Measurements from ENCODE around the gene ATXN2L. TPM values are rescaled to one million over a fixed set of nuclear protein-coding genes. Genes with fewer than 3 reads are reported as not detected.

ATXN2L gene
- total RNA-seq, 1 experiment from 2014 or later, result 264 TPM

DNA sequence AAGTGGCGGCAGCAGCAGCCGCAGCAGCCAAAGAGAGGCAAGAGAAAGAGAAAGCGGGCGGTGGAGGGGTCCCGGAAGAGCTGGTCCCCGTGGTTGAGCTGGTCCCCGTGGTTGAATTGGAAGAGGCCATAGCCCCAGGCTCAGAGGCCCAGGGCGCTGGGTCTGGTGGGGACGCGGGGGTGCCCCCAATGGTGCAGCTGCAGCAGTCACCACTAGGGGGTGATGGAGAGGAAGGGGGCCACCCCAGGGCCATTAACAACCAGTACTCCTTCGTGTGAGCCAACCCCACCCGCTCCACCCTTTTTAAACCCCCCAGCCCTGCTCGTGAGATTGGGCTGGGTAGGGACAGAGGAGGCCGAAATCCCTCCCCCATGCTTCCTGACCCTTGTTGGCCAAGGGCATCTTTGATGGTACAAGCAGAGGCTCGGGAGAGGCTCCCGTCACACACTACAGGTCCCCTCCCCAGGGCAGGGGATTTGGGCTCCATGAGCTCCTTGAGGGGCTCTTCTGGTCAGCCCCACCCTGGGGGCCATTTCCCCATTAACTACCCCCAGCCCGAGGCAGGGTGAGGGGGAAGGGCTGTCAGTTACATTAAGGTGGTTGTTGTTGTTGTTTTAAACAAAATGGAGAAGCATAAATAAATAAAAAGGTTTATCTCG is 50.9 kb downstream of the ATXN2L start:
- intact Hi-C loops (cut with micrococcal nuclease), result no loop called here
- ATAC-seq, result peak; percentile 81

DNA sequence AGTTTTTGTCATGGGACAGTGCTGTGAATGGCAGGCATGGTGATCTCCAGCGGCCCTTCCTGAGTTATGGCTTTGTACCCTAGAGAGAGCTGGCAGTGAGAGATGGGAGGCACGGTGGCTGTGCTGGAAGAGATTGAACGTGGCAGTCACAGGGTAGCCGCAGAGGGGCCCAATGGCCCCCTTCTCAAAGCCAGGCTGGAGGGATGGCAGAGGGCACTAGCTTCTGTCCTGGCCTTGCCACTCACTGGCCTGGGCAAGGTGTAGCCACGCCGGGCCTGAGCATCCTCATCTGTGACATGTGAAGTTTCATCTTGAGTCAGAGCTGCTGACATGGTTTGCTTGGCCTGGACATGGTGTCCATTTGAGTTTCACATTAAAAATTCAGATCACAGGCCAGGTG is 51.6 kb downstream of the ATXN2L start:
- Histone ChIP-seq H3K27ac (ENCODE audit: low read depth, low read length) (no peak overlapping the region), H3K4me3 (replicated peaks in 1 of 2; ENCODE audit: low read depth in 1 of 2, low read length in 2 of 2) (no peak overlapping the region), H2AFZ (ENCODE audit: low read depth, low read length, poor library complexity, severe bottlenecking) (no peak overlapping the region), H3K4me2 (ENCODE audit: low read length) (no peak overlapping the region), H3K9me2 (ENCODE audit: insufficient read depth) (no peaks in the 10 kb centered on the region), H3K27me3 (ENCODE audit: insufficient read depth, low read length) (no peaks in the 10 kb centered on the region), H3K36me3 (ENCODE audit: control insufficient read depth in 1 of 2, insufficient read depth in 2 of 2, low read length in 2 of 2) (peaks cover 15 to 18% of the 10 kb centered on the region in 2 experiments), H3K4me1 (ENCODE audit: control insufficient read depth in 1 of 2, insufficient read depth in 2 of 2, low read length in 2 of 2) (peaks cover 5 to 10% of the 10 kb centered on the region in 2 experiments; a peak in 2 of 4 replicates), H3K79me2 (ENCODE audit: insufficient read depth, low read length) (no peaks in the 10 kb centered on the region; the same call in 1 of the 2 replicates), H3K9ac (ENCODE audit: low read length) (no peak overlapping the region), H4K20me1 (ENCODE audit: insufficient read depth) (no peaks in the 10 kb centered on the region), H3K9me3 (ENCODE audit: control insufficient read depth in 1 of 2, insufficient read depth in 1 of 2, low read depth in 1 of 2, low read length in 2 of 2) (no peaks in the 10 kb centered on the region)
- intact Hi-C loops (cut with micrococcal nuclease), result no loop called here
- DNase-seq (ENCODE audit: low read depth, low spot score) (no peak), ATAC-seq (no peak)
- no TSS peak for BruUV-seq (replicated peaks)
- POLR2A ChIA-PET, result no interaction called here
- CTCF ChIA-PET, result interaction anchor here (0.9 kb wide), 1 partner anchor 10 kb away, joined by 4 read pairs; the partner anchor contains the start of gene SH2B1
- RAD21 ChIA-PET (ENCODE audit: low non-redundant PET in 1 of 2, low total read pairs in 2 of 2, uncharacterized antibody in 2 of 2, unreplicated experiment in 2 of 2), result no interaction called here
- no peak for TF ChIP-seq POLR2A (IDR thresholded peaks at IDR 0.05; ENCODE audit: borderline replicate concordance, extremely low read depth, insufficient read depth, insufficient read length)
- TF ChIP-seq, protein P1, sequence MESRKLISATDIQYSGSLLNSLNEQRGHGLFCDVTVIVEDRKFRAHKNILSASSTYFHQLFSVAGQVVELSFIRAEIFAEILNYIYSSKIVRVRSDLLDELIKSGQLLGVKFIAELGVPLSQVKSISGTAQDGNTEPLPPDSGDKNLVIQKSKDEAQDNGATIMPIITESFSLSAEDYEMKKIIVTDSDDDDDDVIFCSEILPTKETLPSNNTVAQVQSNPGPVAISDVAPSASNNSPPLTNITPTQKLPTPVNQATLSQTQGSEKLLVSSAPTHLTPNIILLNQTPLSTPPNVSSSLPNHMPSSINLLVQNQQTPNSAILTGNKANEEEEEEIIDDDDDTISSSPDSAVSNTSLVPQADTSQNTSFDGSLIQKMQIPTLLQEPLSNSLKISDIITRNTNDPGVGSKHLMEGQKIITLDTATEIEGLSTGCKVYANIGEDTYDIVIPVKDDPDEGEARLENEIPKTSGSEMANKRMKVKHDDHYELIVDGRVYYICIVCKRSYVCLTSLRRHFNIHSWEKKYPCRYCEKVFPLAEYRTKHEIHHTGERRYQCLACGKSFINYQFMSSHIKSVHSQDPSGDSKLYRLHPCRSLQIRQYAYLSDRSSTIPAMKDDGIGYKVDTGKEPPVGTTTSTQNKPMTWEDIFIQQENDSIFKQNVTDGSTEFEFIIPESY (IDR thresholded peaks at IDR 0.05; ENCODE audit: extremely low read depth, insufficient replicate concordance, low read length), result no peak
- TF ChIP-seq POLR2AphosphoS5 (IDR thresholded peaks at IDR 0.05; ENCODE audit: low read depth, low read length), result no peak
- no peak for TF ChIP-seq YY1 (IDR thresholded peaks at IDR 0.05; ENCODE audit: extremely low read depth, insufficient replicate concordance, low read depth, low read length)
- no peak for TF ChIP-seq RAD21 (IDR thresholded peaks at IDR 0.05; ENCODE audit: low read depth)
- TF ChIP-seq, protein P2, sequence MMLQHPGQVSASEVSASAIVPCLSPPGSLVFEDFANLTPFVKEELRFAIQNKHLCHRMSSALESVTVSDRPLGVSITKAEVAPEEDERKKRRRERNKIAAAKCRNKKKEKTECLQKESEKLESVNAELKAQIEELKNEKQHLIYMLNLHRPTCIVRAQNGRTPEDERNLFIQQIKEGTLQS (IDR thresholded peaks at IDR 0.05), result no peak
- no peak for TF ChIP-seq SP1 (IDR thresholded peaks at IDR 0.05; ENCODE audit: low read depth)
- no peak for TF ChIP-seq SIN3A (IDR thresholded peaks at IDR 0.05; ENCODE audit: low read depth)
- no peak for TF ChIP-seq ZNF274 (IDR thresholded peaks at IDR 0.05; ENCODE audit: low read depth, low read length)
- TF ChIP-seq TCF7L2 (IDR thresholded peaks at IDR 0.05; ENCODE audit: borderline replicate concordance, extremely low read depth, insufficient read depth, insufficient read length), result no peak
- no peak for TF ChIP-seq JUND (IDR thresholded peaks at IDR 0.05)
- no peak for TF ChIP-seq ELF1 (IDR thresholded peaks at IDR 0.05; ENCODE audit: borderline replicate concordance, low read depth)

More for the DNA sequence above, 50.9 kb downstream of the ATXN2L start:
- Histone ChIP-seq H3K4me3 (replicated peaks in 1 of 2; ENCODE audit: low read depth in 1 of 2, low read length in 2 of 2) (no peak overlapping the region), H2AFZ (ENCODE audit: low read depth, low read length, poor library complexity, severe bottlenecking) (no peak overlapping the region), H3K9me3 (ENCODE audit: control insufficient read depth in 1 of 2, insufficient read depth in 1 of 2, low read depth in 1 of 2, low read length in 2 of 2) (no peaks in the 10 kb centered on the region), H3K36me3 (ENCODE audit: control insufficient read depth in 1 of 2, insufficient read depth in 2 of 2, low read length in 2 of 2) (peaks cover 22 to 26% of the 10 kb centered on the region in 2 experiments), H3K4me2 (ENCODE audit: low read length) (no peak overlapping the region), H3K9ac (ENCODE audit: low read length) (no peak overlapping the region), H4K20me1 (ENCODE audit: insufficient read depth) (no peaks in the 10 kb centered on the region), H3K79me2 (ENCODE audit: insufficient read depth, low read length) (no peaks in the 10 kb centered on the region; the same call in 1 of the 2 replicates), H3K9me2 (ENCODE audit: insufficient read depth) (no peaks in the 10 kb centered on the region), H3K4me1 (ENCODE audit: control insufficient read depth in 1 of 2, insufficient read depth in 2 of 2, low read length in 2 of 2) (peaks cover 2 to 3% of the 10 kb centered on the region in 2 experiments; a peak in 2 of 4 replicates), H3K27me3 (ENCODE audit: insufficient read depth, low read length) (no peaks in the 10 kb centered on the region), H3K27ac (ENCODE audit: low read depth, low read length) (no peak overlapping the region)
- POLR2A ChIA-PET, result interaction anchor here (0.7 kb wide), 1 partner anchor 32 kb away, joined by 4 read pairs; no protein-coding TSS in a partner anchor
- CTCF ChIA-PET, result interaction anchor here (1.1 kb wide), 1 partner anchor 71 kb away, joined by 6 read pairs; no protein-coding TSS in a partner anchor
- TF ChIP-seq, protein P3, sequence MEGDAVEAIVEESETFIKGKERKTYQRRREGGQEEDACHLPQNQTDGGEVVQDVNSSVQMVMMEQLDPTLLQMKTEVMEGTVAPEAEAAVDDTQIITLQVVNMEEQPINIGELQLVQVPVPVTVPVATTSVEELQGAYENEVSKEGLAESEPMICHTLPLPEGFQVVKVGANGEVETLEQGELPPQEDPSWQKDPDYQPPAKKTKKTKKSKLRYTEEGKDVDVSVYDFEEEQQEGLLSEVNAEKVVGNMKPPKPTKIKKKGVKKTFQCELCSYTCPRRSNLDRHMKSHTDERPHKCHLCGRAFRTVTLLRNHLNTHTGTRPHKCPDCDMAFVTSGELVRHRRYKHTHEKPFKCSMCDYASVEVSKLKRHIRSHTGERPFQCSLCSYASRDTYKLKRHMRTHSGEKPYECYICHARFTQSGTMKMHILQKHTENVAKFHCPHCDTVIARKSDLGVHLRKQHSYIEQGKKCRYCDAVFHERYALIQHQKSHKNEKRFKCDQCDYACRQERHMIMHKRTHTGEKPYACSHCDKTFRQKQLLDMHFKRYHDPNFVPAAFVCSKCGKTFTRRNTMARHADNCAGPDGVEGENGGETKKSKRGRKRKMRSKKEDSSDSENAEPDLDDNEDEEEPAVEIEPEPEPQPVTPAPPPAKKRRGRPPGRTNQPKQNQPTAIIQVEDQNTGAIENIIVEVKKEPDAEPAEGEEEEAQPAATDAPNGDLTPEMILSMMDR (IDR thresholded peaks at IDR 0.05 in 2 of 3, conservative IDR thresholded peaks at IDR 0.05 in 1 of 3; ENCODE audit: borderline replicate concordance in 1 of 3, insufficient read depth in 1 of 3, low read depth in 2 of 3, low read length in 2 of 3), result peak; percentile 36 to 84 (median 84); a peak in 5 of 6 replicates
- TF ChIP-seq RAD21 (IDR thresholded peaks at IDR 0.05; ENCODE audit: low read depth) (peak; percentile 49), EGR1 (IDR thresholded peaks at IDR 0.05; ENCODE audit: low read depth) (no peak)
- TSS peak; percentile 29 for BruUV-seq (replicated peaks)
- DNase-seq (ENCODE audit: low read depth, low spot score), result no peak
- RAD21 ChIA-PET (ENCODE audit: low non-redundant PET in 1 of 2, low total read pairs in 2 of 2, uncharacterized antibody in 2 of 2, unreplicated experiment in 2 of 2), result no interaction called here
